Smooth muscle cell (in vitro differentiated cells): ENCODE data around the gene PCNX2. TPM values are rescaled to one million over a fixed set of nuclear protein-coding genes. Genes with fewer than 3 reads are reported as not detected.

Experiments
- DNase-seq: peaks from one replicate; lab custom pipeline; 2025; ENCODE audit not compliant: unreplicated experiment; lab: John Stamatoyannopoulos, UW
- H2AFZ ChIP-seq: fragments of 200-600 bp; sonication (generic); 2 replicates; pipeline ENCODE4 v1.6.0; 2016; ENCODE audit warnings: antibody characterized with exemption, low read depth, mild to moderate bottlenecking
- H3F3A ChIP-seq: fragments of 200-600 bp; sonication (generic); 2 replicates; pipeline ENCODE4 v1.6.0; 2017; ENCODE audit warnings: antibody characterized with exemption, low read depth
- H3K27ac ChIP-seq: fragments of 200-600 bp; sonication (generic); 2 replicates; pipeline ENCODE4 v1.5.1; 2016; ENCODE audit warnings: low read depth, mild to moderate bottlenecking
- H3K27me3 ChIP-seq: fragments of 200-600 bp; sonication (generic); 2 replicates; pipeline ENCODE4 v1.6.1; 2016; ENCODE audit warnings: low read depth, mild to moderate bottlenecking
- H3K36me3 ChIP-seq: fragments of 200-600 bp; sonication (generic); 2 replicates; pipeline ENCODE4 v1.5.1; 2016; ENCODE audit warnings: low read depth
- H3K4me1 ChIP-seq: fragments of 200-600 bp; sonication (generic); 2 replicates; pipeline ENCODE4 v1.5.1; 2016; ENCODE audit warnings: low read depth
- H3K4me2 ChIP-seq: fragments of 200-600 bp; sonication (generic); 2 replicates; pipeline ENCODE4 v1.6.0; 2016; ENCODE audit warnings: mild to moderate bottlenecking
- H3K4me3 ChIP-seq: fragments of 200-600 bp; sonication (generic); 2 replicates; pipeline ENCODE4 v1.5.1; 2016; ENCODE audit warnings: mild to moderate bottlenecking
- H3K79me2 ChIP-seq: fragments of 200-600 bp; sonication (generic); 2 replicates; pipeline ENCODE4 v1.6.0; 2016; ENCODE audit warnings: low read depth, mild to moderate bottlenecking
- H3K9ac ChIP-seq: fragments of 200-600 bp; sonication (generic); 2 replicates; pipeline ENCODE4 v1.6.0; 2016; ENCODE audit warnings: low read depth
- H3K9me3 ChIP-seq: fragments of 200-600 bp; sonication (generic); replicated peaks from 2 replicates; pipeline ENCODE4 v1.5.1; 2016; ENCODE audit warnings: low read depth
- H4K20me1 ChIP-seq: fragments of 200-600 bp; sonication (generic); 2 replicates; pipeline ENCODE4 v1.6.0; 2016; ENCODE audit warnings: low read depth
- WGBS: methylation state at CpG from one replicate; pipeline ENCODE4 v1.1.7; 2016; ENCODE audit warnings: low lambda C conversion rate; 5-methylcytosine and 5-hydroxymethylcytosine counted together
- polyA plus RNA-seq: library from polyadenylated mRNA; unstranded; fragments of >200 nt; fragmentation: Nextera tagmentation; extraction: Ambion mirVana; gene quantifications from 2 replicates; pipeline ENCODE4 v1.2.1, GENCODE V29; 2016
- total RNA-seq: library from RNA; depleted of rRNA; stranded (reverse); fragments of >200 nt; gene quantifications from 2 replicates; pipeline ENCODE4 v1.2.3, GENCODE V29; 2014
- TF ChIP-seq, protein P1 (sequence below): fragments of 200-600 bp; sonication (generic); IDR thresholded peaks from 2 replicates; pipeline ENCODE4 v1.5.1; 2017; ENCODE audit warnings: borderline replicate concordance, mild to moderate bottlenecking, antibody characterized with exemption; ENCODE audit not compliant: insufficient read depth, poor library complexity, severe bottlenecking

The PCNX2 gene
- total and polyA plus RNA-seq, 2 experiments from 2014 or later: 4.7 to 18.2 TPM

DNA sequence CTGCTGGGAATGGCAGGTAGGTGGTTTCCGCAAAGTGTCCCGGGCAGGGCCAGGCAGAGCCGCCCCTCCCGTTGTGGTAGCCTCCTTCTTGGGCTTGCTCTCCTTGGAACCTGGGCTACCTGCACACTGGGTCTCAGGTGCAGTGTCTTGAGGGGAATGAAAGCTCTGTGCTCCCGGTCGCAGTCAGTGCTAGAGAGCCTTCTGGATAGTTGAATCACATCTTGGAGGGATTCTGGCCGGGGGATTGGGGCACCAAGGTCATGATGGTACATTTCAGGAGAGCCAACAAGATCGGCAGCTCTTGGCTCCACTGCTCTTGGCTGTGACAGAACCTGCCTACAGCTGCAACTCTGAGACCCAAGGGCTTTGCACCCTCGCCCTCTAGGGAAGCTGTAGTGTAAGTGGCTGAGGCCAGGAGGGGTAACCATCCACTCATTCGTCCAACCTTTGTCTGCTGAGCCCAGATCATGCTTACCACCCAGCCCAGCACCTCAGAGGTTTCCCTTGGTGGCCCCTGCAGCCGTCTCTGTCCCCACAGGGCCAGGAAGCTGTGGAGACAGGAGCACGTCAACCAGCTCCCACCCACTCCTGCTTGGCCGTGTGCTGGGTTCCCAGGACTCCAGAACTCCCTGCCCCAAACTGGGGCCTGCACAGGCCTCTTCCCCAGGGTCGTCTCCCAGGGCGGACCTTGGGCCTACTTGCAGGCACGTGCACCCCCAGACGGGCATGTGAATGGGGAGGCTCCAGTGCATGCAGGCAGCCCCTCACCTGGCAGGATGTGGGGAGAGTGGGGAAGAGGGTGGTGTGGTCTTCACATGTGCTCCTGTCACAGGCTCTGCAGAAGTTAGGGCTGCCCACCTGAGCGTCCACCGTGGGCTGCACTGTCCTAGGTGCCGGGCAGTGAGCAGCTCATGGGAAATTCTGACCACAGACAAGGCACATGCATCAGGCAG, 305.1 kb downstream of the PCNX2 start:
- Histone ChIP-seq H4K20me1 (no peaks in the 10 kb centered on the region), H3K4me3 (no peak overlapping the region), H3K27ac (no peak overlapping the region), H3K79me2 (no peaks in the 10 kb centered on the region), H3K36me3 (no peaks in the 10 kb centered on the region), H3K4me1 (no peaks in the 10 kb centered on the region), H2AFZ (no peak overlapping the region), H3K4me2 (no peak overlapping the region), H3K9ac (no peak overlapping the region), H3K9me3 (no peaks in the 10 kb centered on the region), H3K27me3 (no peaks in the 10 kb centered on the region), H3F3A (no peaks in the 10 kb centered on the region)
- DNase-seq: no peak
- WGBS: 96% methylated on average over 20 of the region's 20 CpGs
- TF ChIP-seq, protein P1, sequence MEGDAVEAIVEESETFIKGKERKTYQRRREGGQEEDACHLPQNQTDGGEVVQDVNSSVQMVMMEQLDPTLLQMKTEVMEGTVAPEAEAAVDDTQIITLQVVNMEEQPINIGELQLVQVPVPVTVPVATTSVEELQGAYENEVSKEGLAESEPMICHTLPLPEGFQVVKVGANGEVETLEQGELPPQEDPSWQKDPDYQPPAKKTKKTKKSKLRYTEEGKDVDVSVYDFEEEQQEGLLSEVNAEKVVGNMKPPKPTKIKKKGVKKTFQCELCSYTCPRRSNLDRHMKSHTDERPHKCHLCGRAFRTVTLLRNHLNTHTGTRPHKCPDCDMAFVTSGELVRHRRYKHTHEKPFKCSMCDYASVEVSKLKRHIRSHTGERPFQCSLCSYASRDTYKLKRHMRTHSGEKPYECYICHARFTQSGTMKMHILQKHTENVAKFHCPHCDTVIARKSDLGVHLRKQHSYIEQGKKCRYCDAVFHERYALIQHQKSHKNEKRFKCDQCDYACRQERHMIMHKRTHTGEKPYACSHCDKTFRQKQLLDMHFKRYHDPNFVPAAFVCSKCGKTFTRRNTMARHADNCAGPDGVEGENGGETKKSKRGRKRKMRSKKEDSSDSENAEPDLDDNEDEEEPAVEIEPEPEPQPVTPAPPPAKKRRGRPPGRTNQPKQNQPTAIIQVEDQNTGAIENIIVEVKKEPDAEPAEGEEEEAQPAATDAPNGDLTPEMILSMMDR: no peak

GRCh38 chr1:232988572-232989040, 306.9 kb downstream of the PCNX2 start:
- Histone ChIP-seq H3K9ac (no peak overlapping the region), H3K36me3 (no peaks in the 10 kb centered on the region), H4K20me1 (no peaks in the 10 kb centered on the region), H3K4me1 (no peaks in the 10 kb centered on the region), H3K4me2 (no peak overlapping the region), H3K4me3 (no peak overlapping the region), H2AFZ (no peak overlapping the region), H3K27me3 (no peaks in the 10 kb centered on the region), H3K9me3 (no peaks in the 10 kb centered on the region), H3F3A (no peaks in the 10 kb centered on the region), H3K27ac (no peak overlapping the region), H3K79me2 (no peaks in the 10 kb centered on the region)
- no peak for DNase-seq
- 56% methylated on average over 8 of the region's 8 CpGs for WGBS
- TF ChIP-seq, protein P1: no peak

GRCh38 chr1:232987774-232988140, 307.8 kb downstream of the PCNX2 start:
- TF ChIP-seq, protein P1: no peak
- no peak for DNase-seq
- 96% methylated on average over 13 of the region's 13 CpGs for WGBS

More at GRCh38 chr1:232987774-232988140, 307.8 kb downstream of the PCNX2 start:
- H3K9ac ChIP-seq: no peak overlapping the region
- H3K79me2 ChIP-seq: no peaks in the 10 kb centered on the region
- no peaks in the 10 kb centered on the region for H3K9me3 ChIP-seq
- H3K27me3 ChIP-seq: no peaks in the 10 kb centered on the region
- H3F3A ChIP-seq: no peaks in the 10 kb centered on the region
- H3K4me3 ChIP-seq: no peak overlapping the region
- H3K27ac ChIP-seq: no peak overlapping the region
- no peaks in the 10 kb centered on the region for H3K36me3 ChIP-seq
- no peaks in the 10 kb centered on the region for H3K4me1 ChIP-seq
- H4K20me1 ChIP-seq: no peaks in the 10 kb centered on the region
- H3K4me2 ChIP-seq: no peak overlapping the region
- no peak overlapping the region for H2AFZ ChIP-seq
